Liver (tissue), 9 donors: ENCODE results near the gene PCBP2. TPM values are rescaled to one million over a fixed set of nuclear protein-coding genes. Genes with fewer than 3 reads are reported as not detected.

ENCODE experiments used
- DNase-seq: peaks from one replicate; pipeline ENCODE4 v3.0.0-alpha.2; 2017; ENCODE audit warnings: low spot score
- H3K27ac ChIP-seq, 2 donors: one replicate each; pipeline ENCODE4 v1.7.0; 2013; ENCODE audit warnings: inconsistent platforms in 2 of 2, low read length in 2 of 2, control low read depth in 1 of 2, low read depth in 1 of 2, mild to moderate bottlenecking in 1 of 2
- H3K27me3 ChIP-seq, 4 donors: one replicate each; pipeline versions ENCODE4 v1.6.1 to v1.7.0; 2013; ENCODE audit warnings: low read length in 3 of 4, inconsistent platforms in 1 of 4, mild to moderate bottlenecking in 1 of 4, moderate library complexity in 1 of 4; ENCODE audit not compliant: control insufficient read depth in 4 of 4, insufficient read depth in 4 of 4
- H3K36me3 ChIP-seq, 4 donors: one replicate each; pipeline versions ENCODE4 v1.6.1 to v1.7.0; 2013; ENCODE audit warnings: low read length in 3 of 4, mild to moderate bottlenecking in 3 of 4, low read depth in 1 of 4, moderate library complexity in 1 of 4; ENCODE audit not compliant: control insufficient read depth in 4 of 4, insufficient read depth in 3 of 4
- H3K4me1 ChIP-seq, 4 donors: one replicate each; pipeline versions ENCODE4 v1.6.1 to v1.7.0; 2013; ENCODE audit warnings: low read length in 3 of 4, mild to moderate bottlenecking in 3 of 4, moderate library complexity in 1 of 4; ENCODE audit not compliant: control insufficient read depth in 4 of 4, insufficient read depth in 4 of 4
- H3K4me3 ChIP-seq, 3 donors: one replicate each; pipeline versions ENCODE4 v1.6.1 to v1.7.0; 2013; ENCODE audit warnings: low read length in 3 of 3, control low read depth in 1 of 3, low read depth in 1 of 3, mild to moderate bottlenecking in 1 of 3
- H3K9ac ChIP-seq, 2 donors: one replicate each; pipeline ENCODE4 v1.7.0; 2013; ENCODE audit warnings: low read length in 2 of 2, mild to moderate bottlenecking in 2 of 2, moderate library complexity in 2 of 2, control low read depth in 1 of 2, low read depth in 1 of 2
- H3K9me3 ChIP-seq, 4 donors: one replicate each; pipeline versions ENCODE4 v1.6.1 to v1.7.0; 2013; ENCODE audit warnings: low read length in 3 of 4; ENCODE audit not compliant: control insufficient read depth in 4 of 4
- EGR1 ChIP-seq, 2 donors: IDR thresholded peaks; 2 replicates each; pipeline ENCODE4 v1.6.1; 2016 to 2018; ENCODE audit warnings: antibody characterized with exemption in 2 of 2, low read depth in 2 of 2
- FOXA1 ChIP-seq: IDR thresholded peaks from 2 replicates; pipeline ENCODE4 v1.6.1; 2016; ENCODE audit warnings: antibody characterized with exemption
- FOXA2 ChIP-seq: IDR thresholded peaks from 2 replicates; pipeline ENCODE4 v1.6.1; 2016; ENCODE audit warnings: antibody characterized with exemption
- GABPA ChIP-seq, 2 donors: IDR thresholded peaks in 1 of 2; conservative IDR thresholded peaks in 1 of 2; 2 replicates each; pipeline ENCODE4 v1.6.1; 2016; ENCODE audit warnings: antibody characterized with exemption in 2 of 2, mild to moderate bottlenecking in 1 of 2, moderate library complexity in 1 of 2
- HNF4A ChIP-seq, 2 donors: conservative IDR thresholded peaks; 2 replicates each; pipeline ENCODE4 v1.6.1; 2016; ENCODE audit warnings: antibody characterized with exemption in 2 of 2, mild to moderate bottlenecking in 2 of 2
- HNF4G ChIP-seq: IDR thresholded peaks from 2 replicates; pipeline ENCODE4 v1.6.1; 2016; ENCODE audit warnings: antibody characterized with exemption
- JUND ChIP-seq, 2 donors: IDR thresholded peaks; 2 replicates each; pipeline ENCODE4 v1.6.1; 2016; ENCODE audit warnings: antibody characterized with exemption in 2 of 2
- NR2F2 ChIP-seq: IDR thresholded peaks from 2 replicates; pipeline ENCODE4 v1.6.1; 2016; ENCODE audit warnings: antibody characterized with exemption
- RAD21 ChIP-seq, 2 donors: IDR thresholded peaks; 2 replicates each; pipeline ENCODE4 v1.6.1; 2016; ENCODE audit warnings: antibody characterized with exemption in 2 of 2, mild to moderate bottlenecking in 2 of 2
- RXRA ChIP-seq, 2 donors: IDR thresholded peaks; 2 replicates each; pipeline ENCODE4 v1.6.1; 2017 to 2018; ENCODE audit warnings: antibody characterized with exemption in 2 of 2, mild to moderate bottlenecking in 1 of 2
- SP1 ChIP-seq: IDR thresholded peaks from 2 replicates; pipeline ENCODE4 v1.6.1; 2018; ENCODE audit warnings: antibody characterized with exemption, mild to moderate bottlenecking
- TAF1 ChIP-seq: conservative IDR thresholded peaks from 2 replicates; pipeline ENCODE4 v1.6.1; 2016; ENCODE audit warnings: antibody characterized with exemption, mild to moderate bottlenecking
- YY1 ChIP-seq: IDR thresholded peaks from 2 replicates; pipeline ENCODE4 v1.6.1; 2016; ENCODE audit warnings: antibody characterized with exemption, mild to moderate bottlenecking
- WGBS: extraction: QIAGEN DNeasy Blood & Tissue Kit; methylation state at CpG from one replicate; pipeline ENCODE4 v1.1.7; 2013; 5-methylcytosine and 5-hydroxymethylcytosine counted together
- polyA plus RNA-seq, 2 donors: library from polyadenylated mRNA; stranded (reverse) in 1 of 2; unstranded in 1 of 2; fragments of 200-250 nt in 1 of 2; fragments of >200 nt in 1 of 2; fragmentation: Nextera tagmentation in 1 of 2; extraction: Ambion mirVana in 1 of 2; gene quantifications; one replicate each; pipeline versions ENCODE4 v1.2.1 to v1.2.3, GENCODE V29; 2013 to 2015
- total RNA-seq, 2 donors: library from RNA; depleted of rRNA; stranded (reverse); fragments of >200 nt; gene quantifications; one replicate each; pipeline ENCODE4 v1.2.3, GENCODE V29; 2014
- TF ChIP-seq, protein P1 (sequence below): IDR thresholded peaks from 2 replicates; pipeline ENCODE4 v1.6.1; 2016; ENCODE audit warnings: antibody characterized with exemption, mild to moderate bottlenecking
- TF ChIP-seq, protein P2 (sequence below): IDR thresholded peaks from 2 replicates; pipeline ENCODE4 v1.6.1; 2016; ENCODE audit warnings: antibody characterized with exemption
- TF ChIP-seq, protein P3 (sequence below): IDR thresholded peaks from 2 replicates; pipeline ENCODE4 v1.6.1; 2016; ENCODE audit warnings: antibody characterized with exemption
- TF ChIP-seq, protein P4 (sequence below): IDR thresholded peaks from 2 replicates; pipeline ENCODE4 v1.6.1; 2016; ENCODE audit warnings: antibody characterized with exemption
- TF ChIP-seq, protein P5 (sequence below): fragments of 150-350 bp; IDR thresholded peaks from 2 replicates; pipeline ENCODE4 v1.5.1; 2017; ENCODE audit warnings: improper control_type of control experiment, low read depth, low read length; ENCODE audit not compliant: missing input control
- donor health status: healthy.
- donor health status: healthy.
- donor health status: healthy.
- donor health status: healthy.
- donor health status: healthy.

The PCBP2 gene
- total and polyA plus RNA-seq, 4 donors: 130 to 377 (median 223) TPM

DNA sequence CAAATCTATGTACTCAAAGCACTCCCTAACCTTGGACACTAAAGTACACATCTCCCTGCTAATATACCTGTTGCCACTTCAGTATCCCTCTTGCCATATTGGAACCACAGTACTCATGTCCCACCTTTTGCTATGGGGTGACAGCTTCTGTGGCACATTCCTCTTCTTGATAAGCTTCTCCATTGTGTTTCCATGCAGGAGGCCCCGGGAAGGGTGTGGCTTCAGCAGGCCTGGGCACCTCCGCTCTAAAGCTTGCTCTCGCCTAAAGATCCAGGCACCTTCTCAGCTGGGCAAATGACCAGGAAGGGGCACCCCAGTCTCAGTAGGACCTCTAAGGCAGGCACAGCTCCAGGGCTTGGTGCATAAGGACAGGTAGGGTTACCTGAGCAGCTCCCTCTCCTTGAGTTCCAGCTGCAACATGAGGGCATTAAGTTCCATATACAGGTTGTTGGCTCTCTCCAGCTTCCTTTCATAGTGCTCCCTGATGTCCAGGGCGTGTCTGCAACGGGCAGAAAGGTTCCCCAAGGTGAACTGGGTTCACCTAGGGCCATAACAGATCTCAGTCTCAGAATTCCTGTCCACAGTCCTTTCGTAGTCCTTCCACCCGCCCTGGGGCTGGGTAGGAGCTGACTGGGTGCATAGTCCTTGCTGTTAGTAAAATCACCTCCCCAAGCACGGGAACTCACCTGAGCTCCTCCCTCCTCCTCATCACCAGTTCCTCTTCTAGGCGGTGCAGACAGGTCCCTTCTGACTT is 31.5 kb downstream of the PCBP2 start (continued):
- TF ChIP-seq, protein P1, sequence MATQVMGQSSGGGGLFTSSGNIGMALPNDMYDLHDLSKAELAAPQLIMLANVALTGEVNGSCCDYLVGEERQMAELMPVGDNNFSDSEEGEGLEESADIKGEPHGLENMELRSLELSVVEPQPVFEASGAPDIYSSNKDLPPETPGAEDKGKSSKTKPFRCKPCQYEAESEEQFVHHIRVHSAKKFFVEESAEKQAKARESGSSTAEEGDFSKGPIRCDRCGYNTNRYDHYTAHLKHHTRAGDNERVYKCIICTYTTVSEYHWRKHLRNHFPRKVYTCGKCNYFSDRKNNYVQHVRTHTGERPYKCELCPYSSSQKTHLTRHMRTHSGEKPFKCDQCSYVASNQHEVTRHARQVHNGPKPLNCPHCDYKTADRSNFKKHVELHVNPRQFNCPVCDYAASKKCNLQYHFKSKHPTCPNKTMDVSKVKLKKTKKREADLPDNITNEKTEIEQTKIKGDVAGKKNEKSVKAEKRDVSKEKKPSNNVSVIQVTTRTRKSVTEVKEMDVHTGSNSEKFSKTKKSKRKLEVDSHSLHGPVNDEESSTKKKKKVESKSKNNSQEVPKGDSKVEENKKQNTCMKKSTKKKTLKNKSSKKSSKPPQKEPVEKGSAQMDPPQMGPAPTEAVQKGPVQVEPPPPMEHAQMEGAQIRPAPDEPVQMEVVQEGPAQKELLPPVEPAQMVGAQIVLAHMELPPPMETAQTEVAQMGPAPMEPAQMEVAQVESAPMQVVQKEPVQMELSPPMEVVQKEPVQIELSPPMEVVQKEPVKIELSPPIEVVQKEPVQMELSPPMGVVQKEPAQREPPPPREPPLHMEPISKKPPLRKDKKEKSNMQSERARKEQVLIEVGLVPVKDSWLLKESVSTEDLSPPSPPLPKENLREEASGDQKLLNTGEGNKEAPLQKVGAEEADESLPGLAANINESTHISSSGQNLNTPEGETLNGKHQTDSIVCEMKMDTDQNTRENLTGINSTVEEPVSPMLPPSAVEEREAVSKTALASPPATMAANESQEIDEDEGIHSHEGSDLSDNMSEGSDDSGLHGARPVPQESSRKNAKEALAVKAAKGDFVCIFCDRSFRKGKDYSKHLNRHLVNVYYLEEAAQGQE: no peak

DNA sequence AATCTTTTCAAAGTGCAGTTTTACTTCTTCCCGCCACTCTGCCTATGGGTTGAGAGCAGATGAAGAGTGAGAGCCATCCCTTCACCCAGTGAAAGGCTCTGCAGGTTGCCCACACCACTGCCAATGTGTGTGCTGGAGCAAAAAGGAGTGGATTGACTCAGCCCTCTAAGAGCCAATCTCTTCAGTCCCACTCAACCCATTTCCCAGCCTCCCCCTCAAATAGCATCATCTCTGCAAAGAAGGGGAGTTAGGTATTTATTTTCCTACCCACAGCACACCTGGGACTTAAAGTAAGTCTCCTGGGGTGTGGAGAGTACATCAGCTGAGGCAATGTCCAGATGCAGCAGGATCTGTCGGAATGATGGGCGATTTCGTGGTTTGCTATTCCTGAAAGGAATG is 32.1 kb downstream of the PCBP2 start:
- Histone ChIP-seq H3K27me3 (no peaks in the 10 kb centered on the region), H3K4me3 (no peak overlapping the region), H3K9ac (no peak overlapping the region), H3K27ac (no peak overlapping the region), H3K4me1 (no peaks in the 10 kb centered on the region), H3K36me3 (peaks cover 4 to 46% (median 34%) of the 10 kb centered on the region in 4 donors), H3K9me3 (no peaks in the 10 kb centered on the region)
- DNase-seq: no peak
- WGBS: 94% methylated on average over 4 of the region's 4 CpGs
- TF ChIP-seq HNF4A (conservative IDR thresholded peaks at IDR 0.05) (no peak), TAF1 (no peak), GABPA (IDR thresholded peaks at IDR 0.05 in 1 of 2, conservative IDR thresholded peaks at IDR 0.05 in 1 of 2) (no peak), JUND (IDR thresholded peaks at IDR 0.05) (no peak), RXRA (IDR thresholded peaks at IDR 0.05) (no peak), FOXA1 (no peak), NR2F2 (no peak), FOXA2 (no peak), YY1 (no peak), EGR1 (IDR thresholded peaks at IDR 0.05; ENCODE audit: low read depth in 2 of 2) (no peak), HNF4G (no peak), SP1 (no peak), RAD21 (IDR thresholded peaks at IDR 0.05) (no peak)
- TF ChIP-seq, protein P2, sequence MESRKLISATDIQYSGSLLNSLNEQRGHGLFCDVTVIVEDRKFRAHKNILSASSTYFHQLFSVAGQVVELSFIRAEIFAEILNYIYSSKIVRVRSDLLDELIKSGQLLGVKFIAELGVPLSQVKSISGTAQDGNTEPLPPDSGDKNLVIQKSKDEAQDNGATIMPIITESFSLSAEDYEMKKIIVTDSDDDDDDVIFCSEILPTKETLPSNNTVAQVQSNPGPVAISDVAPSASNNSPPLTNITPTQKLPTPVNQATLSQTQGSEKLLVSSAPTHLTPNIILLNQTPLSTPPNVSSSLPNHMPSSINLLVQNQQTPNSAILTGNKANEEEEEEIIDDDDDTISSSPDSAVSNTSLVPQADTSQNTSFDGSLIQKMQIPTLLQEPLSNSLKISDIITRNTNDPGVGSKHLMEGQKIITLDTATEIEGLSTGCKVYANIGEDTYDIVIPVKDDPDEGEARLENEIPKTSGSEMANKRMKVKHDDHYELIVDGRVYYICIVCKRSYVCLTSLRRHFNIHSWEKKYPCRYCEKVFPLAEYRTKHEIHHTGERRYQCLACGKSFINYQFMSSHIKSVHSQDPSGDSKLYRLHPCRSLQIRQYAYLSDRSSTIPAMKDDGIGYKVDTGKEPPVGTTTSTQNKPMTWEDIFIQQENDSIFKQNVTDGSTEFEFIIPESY: no peak
- TF ChIP-seq, protein P3, sequence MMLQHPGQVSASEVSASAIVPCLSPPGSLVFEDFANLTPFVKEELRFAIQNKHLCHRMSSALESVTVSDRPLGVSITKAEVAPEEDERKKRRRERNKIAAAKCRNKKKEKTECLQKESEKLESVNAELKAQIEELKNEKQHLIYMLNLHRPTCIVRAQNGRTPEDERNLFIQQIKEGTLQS: no peak
- TF ChIP-seq, protein P1: no peak
- TF ChIP-seq, protein P4, sequence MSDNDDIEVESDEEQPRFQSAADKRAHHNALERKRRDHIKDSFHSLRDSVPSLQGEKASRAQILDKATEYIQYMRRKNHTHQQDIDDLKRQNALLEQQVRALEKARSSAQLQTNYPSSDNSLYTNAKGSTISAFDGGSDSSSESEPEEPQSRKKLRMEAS: no peak
- TF ChIP-seq, protein P5, sequence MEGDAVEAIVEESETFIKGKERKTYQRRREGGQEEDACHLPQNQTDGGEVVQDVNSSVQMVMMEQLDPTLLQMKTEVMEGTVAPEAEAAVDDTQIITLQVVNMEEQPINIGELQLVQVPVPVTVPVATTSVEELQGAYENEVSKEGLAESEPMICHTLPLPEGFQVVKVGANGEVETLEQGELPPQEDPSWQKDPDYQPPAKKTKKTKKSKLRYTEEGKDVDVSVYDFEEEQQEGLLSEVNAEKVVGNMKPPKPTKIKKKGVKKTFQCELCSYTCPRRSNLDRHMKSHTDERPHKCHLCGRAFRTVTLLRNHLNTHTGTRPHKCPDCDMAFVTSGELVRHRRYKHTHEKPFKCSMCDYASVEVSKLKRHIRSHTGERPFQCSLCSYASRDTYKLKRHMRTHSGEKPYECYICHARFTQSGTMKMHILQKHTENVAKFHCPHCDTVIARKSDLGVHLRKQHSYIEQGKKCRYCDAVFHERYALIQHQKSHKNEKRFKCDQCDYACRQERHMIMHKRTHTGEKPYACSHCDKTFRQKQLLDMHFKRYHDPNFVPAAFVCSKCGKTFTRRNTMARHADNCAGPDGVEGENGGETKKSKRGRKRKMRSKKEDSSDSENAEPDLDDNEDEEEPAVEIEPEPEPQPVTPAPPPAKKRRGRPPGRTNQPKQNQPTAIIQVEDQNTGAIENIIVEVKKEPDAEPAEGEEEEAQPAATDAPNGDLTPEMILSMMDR: no peak
